Activated naive CD4-positive, alpha-beta T cell treated with anti-CD3 and anti-CD28 coated beads, Interleukin-2, amount 50 U/mL, for 24 hours (primary cell): ENCODE measurements around the gene SPARC.

Experiments
- H3K27ac Mint-ChIP-seq: one replicate; pipeline ENCODE4 v1.8.0; 2021; ENCODE audit warnings: mild to moderate bottlenecking, mixed read lengths
- H3K27me3 Mint-ChIP-seq: one replicate; pipeline ENCODE4 v1.8.0; 2021; ENCODE audit warnings: mixed read lengths
- H3K36me3 Mint-ChIP-seq: one replicate; pipeline ENCODE4 v1.8.0; 2021; ENCODE audit warnings: mixed read lengths
- H3K4me1 Mint-ChIP-seq: one replicate; pipeline ENCODE4 v1.8.0; 2021; ENCODE audit warnings: mixed read lengths
- H3K4me3 Mint-ChIP-seq: one replicate; pipeline ENCODE4 v1.8.0; 2021; ENCODE audit warnings: mild to moderate bottlenecking, mixed read lengths
- H3K9me3 Mint-ChIP-seq: one replicate; pipeline ENCODE4 v1.8.0; 2021; ENCODE audit warnings: mixed read lengths

SPARC gene

GRCh38 chr5:151661968-151662732 lies 24.6 kb downstream of the SPARC start:
- Mint-ChIP-seq H3K27me3 (no peaks in the 10 kb centered on the region), H3K36me3 (no peaks in the 10 kb centered on the region), H3K9me3 (no peaks in the 10 kb centered on the region), H3K4me1 (peaks cover 10% of the 10 kb centered on the region), H3K27ac (no peak overlapping the region), H3K4me3 (no peak overlapping the region)

- Mint-ChIP-seq H3K4me1 (peaks cover 10% of the 10 kb centered on the region), H3K9me3 (no peaks in the 10 kb centered on the region), H3K27me3 (no peaks in the 10 kb centered on the region), H3K4me3 (no peak overlapping the region), H3K27ac (no peak overlapping the region), H3K36me3 (no peaks in the 10 kb centered on the region)
Observed at GRCh38 chr5:151660616-151661495, 25.9 kb downstream of the SPARC start.

- H3K27me3 Mint-ChIP-seq, result no peaks in the 10 kb centered on the region
- no peak overlapping the region for H3K4me3 Mint-ChIP-seq
- H3K9me3 Mint-ChIP-seq, result no peaks in the 10 kb centered on the region
- H3K36me3 Mint-ChIP-seq, result no peaks in the 10 kb centered on the region
- peaks cover 10% of the 10 kb centered on the region for H3K4me1 Mint-ChIP-seq
- H3K27ac Mint-ChIP-seq, result no peak overlapping the region
Observed at GRCh38 chr5:151659001-151659754, 27.5 kb downstream of the SPARC start.

DNA sequence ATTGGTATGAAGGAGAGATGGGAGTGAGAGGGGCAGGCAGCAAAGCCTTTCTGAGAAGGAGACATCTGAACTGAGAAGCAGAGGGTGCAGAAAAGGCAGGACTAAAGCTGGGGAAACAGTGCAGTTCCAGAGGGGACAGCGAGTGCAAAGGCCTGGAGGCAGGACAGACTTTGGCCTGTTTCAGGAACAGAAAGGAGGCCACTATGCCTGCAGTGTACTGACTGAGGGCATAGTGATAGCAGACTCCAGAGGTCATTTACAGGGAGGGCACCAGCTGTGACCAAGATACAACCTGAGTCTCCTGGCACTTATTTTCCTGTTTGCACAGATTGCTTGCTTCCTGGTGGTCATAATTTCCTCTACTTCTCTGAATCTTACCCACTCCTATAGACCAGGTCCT lies 29.6 kb downstream of the SPARC start:
- no peak overlapping the region for H3K4me3 Mint-ChIP-seq
- no peak overlapping the region for H3K27ac Mint-ChIP-seq
- no peaks in the 10 kb centered on the region for H3K27me3 Mint-ChIP-seq
- H3K9me3 Mint-ChIP-seq, result no peaks in the 10 kb centered on the region
- peaks cover 2% of the 10 kb centered on the region for H3K4me1 Mint-ChIP-seq
- no peaks in the 10 kb centered on the region for H3K36me3 Mint-ChIP-seq

- Mint-ChIP-seq H3K27ac (no peak overlapping the region), H3K4me1 (peaks cover 6% of the 10 kb centered on the region), H3K27me3 (no peaks in the 10 kb centered on the region), H3K4me3 (no peak overlapping the region), H3K9me3 (no peaks in the 10 kb centered on the region), H3K36me3 (no peaks in the 10 kb centered on the region)
Observed at GRCh38 chr5:151656311-151656710, 30.4 kb downstream of the SPARC start.

DNA sequence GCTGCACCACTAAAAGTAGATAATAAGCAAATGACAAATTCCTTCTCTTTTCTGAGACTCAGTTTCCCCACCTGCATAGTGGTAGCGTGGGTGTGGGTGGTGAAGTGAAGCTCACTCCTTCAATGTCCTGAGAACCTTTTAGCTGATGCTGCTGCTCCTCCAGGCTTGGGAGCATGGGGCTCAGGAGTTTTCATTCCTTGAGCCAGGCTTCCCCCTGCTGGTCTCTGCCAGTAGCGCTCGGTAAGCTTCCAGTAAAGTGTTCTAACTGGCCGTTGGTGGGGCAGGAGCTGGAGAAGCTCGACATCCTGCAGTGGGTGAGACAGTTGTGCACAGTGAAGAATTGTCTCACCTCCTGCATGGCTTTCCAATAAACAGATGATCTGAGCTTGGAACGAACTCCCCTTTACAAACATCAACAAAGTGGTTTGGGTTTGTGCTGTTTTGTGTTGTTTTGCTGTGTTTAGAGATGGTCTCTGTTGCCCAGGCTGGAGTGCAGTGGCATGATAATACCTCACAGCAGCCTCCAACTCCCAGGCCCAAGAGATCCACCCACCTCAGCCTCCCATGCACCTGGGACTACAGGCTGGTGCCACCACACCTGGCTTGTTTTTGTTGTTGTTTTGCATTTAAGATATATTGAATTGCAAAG lies 34.6 kb downstream of the SPARC start:
- H3K4me1 Mint-ChIP-seq, result peaks cover 6% of the 10 kb centered on the region
- no peak overlapping the region for H3K4me3 Mint-ChIP-seq
- H3K27ac Mint-ChIP-seq, result no peak overlapping the region

DNA sequence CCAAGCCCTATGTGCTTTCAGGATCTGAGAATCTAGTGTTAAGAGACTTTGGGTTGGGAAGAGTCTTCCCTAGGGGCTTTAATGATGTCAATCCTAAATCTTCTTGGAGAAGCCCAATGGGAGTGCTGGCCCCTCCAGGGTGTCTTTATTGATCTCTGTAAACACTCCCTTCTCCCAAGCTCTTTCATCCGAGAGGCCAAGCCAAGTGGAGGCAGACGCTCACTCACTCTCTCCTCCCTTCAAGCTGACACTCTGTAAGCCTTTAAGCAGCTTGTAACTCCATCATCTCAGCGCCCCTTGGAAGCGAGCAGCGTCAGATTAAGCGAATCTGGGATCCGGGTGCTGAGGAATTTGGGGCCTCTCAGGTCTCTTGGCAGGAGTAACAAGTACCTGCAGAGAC lies 37.7 kb downstream of the SPARC start:
- H3K27ac Mint-ChIP-seq, result no peak overlapping the region
- H3K36me3 Mint-ChIP-seq, result no peaks in the 10 kb centered on the region
- H3K4me1 Mint-ChIP-seq, result peaks cover 6% of the 10 kb centered on the region
- no peak overlapping the region for H3K4me3 Mint-ChIP-seq
- no peaks in the 10 kb centered on the region for H3K9me3 Mint-ChIP-seq
- H3K27me3 Mint-ChIP-seq, result no peaks in the 10 kb centered on the region

More for the DNA sequence above, 34.6 kb downstream of the SPARC start:
- no peaks in the 10 kb centered on the region for H3K36me3 Mint-ChIP-seq
- H3K9me3 Mint-ChIP-seq, result no peaks in the 10 kb centered on the region
- no peaks in the 10 kb centered on the region for H3K27me3 Mint-ChIP-seq

DNA sequence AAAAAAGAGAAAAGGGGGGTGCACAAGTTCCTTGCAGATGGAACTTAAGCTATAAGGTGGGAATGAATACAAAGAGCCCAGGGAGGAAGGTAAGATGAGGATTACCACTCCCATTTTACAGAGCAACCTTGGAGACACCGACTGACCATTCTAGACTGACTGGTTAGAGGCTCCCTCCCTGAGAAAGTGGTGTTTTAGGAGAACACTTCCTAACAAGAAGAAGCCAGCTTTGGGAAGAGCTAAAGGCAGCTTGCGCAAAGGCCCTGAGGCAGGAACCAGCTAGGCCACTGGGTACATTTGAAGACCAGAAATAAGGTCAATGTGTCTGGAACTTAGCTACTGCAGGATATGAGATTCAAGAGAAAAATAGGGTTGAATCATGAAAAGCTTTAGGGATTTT lies 38.6 kb downstream of the SPARC start:
- H3K4me3 Mint-ChIP-seq, result no peak overlapping the region
- H3K36me3 Mint-ChIP-seq, result no peaks in the 10 kb centered on the region
- H3K27me3 Mint-ChIP-seq, result no peaks in the 10 kb centered on the region
- H3K27ac Mint-ChIP-seq, result no peak overlapping the region
- H3K4me1 Mint-ChIP-seq, result peaks cover 6% of the 10 kb centered on the region
- no peaks in the 10 kb centered on the region for H3K9me3 Mint-ChIP-seq

DNA sequence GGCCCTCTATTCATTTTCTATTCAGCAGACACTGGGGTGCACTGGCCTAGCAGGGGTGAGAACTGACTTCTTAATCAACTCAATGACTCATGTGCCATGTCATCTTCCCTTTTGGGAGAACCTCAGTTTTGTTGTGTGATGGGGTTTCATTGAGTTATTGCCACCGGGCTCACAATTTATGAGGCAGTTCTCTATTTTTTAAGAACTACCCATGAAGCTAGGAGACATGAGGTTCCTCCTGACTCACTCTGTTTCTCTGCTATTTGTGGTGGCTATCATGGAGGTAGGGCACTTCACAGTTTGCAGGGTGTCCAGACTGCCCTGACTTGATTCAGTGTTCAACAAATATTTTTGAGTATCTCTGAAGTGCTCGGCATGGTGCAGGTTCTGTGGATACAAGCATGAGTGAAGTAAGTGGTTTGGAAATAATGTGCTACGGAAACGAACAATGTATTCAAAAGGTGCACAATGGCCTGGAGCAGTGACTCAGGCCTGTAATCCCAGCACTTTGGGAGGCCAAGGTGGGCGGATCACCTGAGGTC lies 39.3 kb downstream of the SPARC start:
- Mint-ChIP-seq H3K27ac (no peak overlapping the region), H3K4me1 (peaks cover 6% of the 10 kb centered on the region), H3K27me3 (no peaks in the 10 kb centered on the region), H3K9me3 (no peaks in the 10 kb centered on the region), H3K36me3 (no peaks in the 10 kb centered on the region), H3K4me3 (no peak overlapping the region)

GRCh38 chr5:151646334-151646733 lies 40.4 kb downstream of the SPARC start:
- H3K27ac Mint-ChIP-seq, result no peak overlapping the region
- no peaks in the 10 kb centered on the region for H3K9me3 Mint-ChIP-seq
- no peaks in the 10 kb centered on the region for H3K36me3 Mint-ChIP-seq
- no peak overlapping the region for H3K4me3 Mint-ChIP-seq
- peaks cover under 1% of the 10 kb centered on the region for H3K4me1 Mint-ChIP-seq
- no peaks in the 10 kb centered on the region for H3K27me3 Mint-ChIP-seq

GRCh38 chr5:151643388-151643787 lies 43.3 kb downstream of the SPARC start:
- H3K27ac Mint-ChIP-seq, result no peak overlapping the region
- no peaks in the 10 kb centered on the region for H3K9me3 Mint-ChIP-seq
- no peaks in the 10 kb centered on the region for H3K36me3 Mint-ChIP-seq
- H3K4me1 Mint-ChIP-seq, result peaks cover 17% of the 10 kb centered on the region
- H3K4me3 Mint-ChIP-seq, result no peak overlapping the region
- H3K27me3 Mint-ChIP-seq, result no peaks in the 10 kb centered on the region

DNA sequence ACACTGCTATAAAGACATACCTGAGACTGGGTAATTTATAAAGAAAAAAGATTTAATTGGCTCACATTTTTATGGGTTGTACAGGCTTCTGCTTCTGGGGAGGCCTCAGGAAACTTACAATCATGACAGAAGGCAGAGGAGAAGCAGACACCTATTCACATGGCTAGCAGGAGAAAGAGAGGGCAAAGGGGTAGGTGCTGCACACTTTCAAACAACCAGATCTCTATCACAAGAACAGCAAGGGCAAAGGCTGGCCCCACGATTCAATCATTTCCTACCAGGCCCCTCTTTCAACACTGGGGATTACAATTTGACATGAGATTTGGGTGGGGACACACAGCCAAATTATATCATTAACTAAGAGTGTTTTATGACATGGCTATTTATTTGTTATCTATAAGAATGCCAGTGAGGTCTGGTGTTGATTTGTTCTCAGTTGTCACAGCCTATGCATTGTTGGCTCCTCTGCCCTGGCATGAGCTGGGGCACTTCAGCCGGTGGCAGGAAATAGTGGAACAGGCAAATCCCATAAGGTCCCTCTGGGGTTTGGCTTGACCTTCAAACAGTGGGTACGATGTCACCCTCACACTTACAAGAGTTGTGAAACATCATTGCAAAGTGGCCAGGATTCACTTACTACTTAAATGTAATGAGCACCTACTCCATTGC lies 44.1 kb downstream of the SPARC start:
- Mint-ChIP-seq H3K27ac (no peak overlapping the region), H3K9me3 (no peaks in the 10 kb centered on the region), H3K4me1 (peaks cover 20% of the 10 kb centered on the region), H3K36me3 (no peaks in the 10 kb centered on the region), H3K4me3 (no peak overlapping the region), H3K27me3 (no peaks in the 10 kb centered on the region)

GRCh38 chr5:151638619-151639018 lies 48.1 kb downstream of the SPARC start:
- H3K4me3 Mint-ChIP-seq, result no peak overlapping the region
- no peaks in the 10 kb centered on the region for H3K36me3 Mint-ChIP-seq
- H3K27me3 Mint-ChIP-seq, result no peaks in the 10 kb centered on the region
- H3K27ac Mint-ChIP-seq, result no peak overlapping the region
- peaks cover 20% of the 10 kb centered on the region for H3K4me1 Mint-ChIP-seq
- no peaks in the 10 kb centered on the region for H3K9me3 Mint-ChIP-seq

- no peak overlapping the region for H3K27ac Mint-ChIP-seq
- peaks cover 20% of the 10 kb centered on the region for H3K4me1 Mint-ChIP-seq
- H3K4me3 Mint-ChIP-seq, result no peak overlapping the region
- no peaks in the 10 kb centered on the region for H3K27me3 Mint-ChIP-seq
- no peaks in the 10 kb centered on the region for H3K36me3 Mint-ChIP-seq
- H3K9me3 Mint-ChIP-seq, result no peaks in the 10 kb centered on the region
Observed at GRCh38 chr5:151637676-151638075, 49.0 kb downstream of the SPARC start.

GRCh38 chr5:151633892-151634291 lies 52.8 kb downstream of the SPARC start:
- H3K9me3 Mint-ChIP-seq, result no peaks in the 10 kb centered on the region
- no peak overlapping the region for H3K4me3 Mint-ChIP-seq
- no peak overlapping the region for H3K27ac Mint-ChIP-seq
- peaks cover 3% of the 10 kb centered on the region for H3K27me3 Mint-ChIP-seq
- H3K36me3 Mint-ChIP-seq, result no peaks in the 10 kb centered on the region
- H3K4me1 Mint-ChIP-seq, result peaks cover 3% of the 10 kb centered on the region
